T-cell (primary cell): ENCODE measurements around the gene BCAS4. TPM values are rescaled to one million over a fixed set of nuclear protein-coding genes. Genes with fewer than 3 reads are reported as not detected.
A peak's percentile ranks its signal among the peaks of the same experiment; 100 is the strongest.
"Not testable (repeated sequence)": the region's sequence is repeated elsewhere in the genome, so short reads cannot be mapped to it uniquely, and the experiment has no call there.

Experiments
- ATAC-seq, 4 experiments: fragments of 200-7000 bp in 3 of 4; fragments of 150-1000 bp in 1 of 4; cut with Tn5 transposase; replicated peaks in 1 of 4; 1 replicate in 3 of 4; 2 replicates in 1 of 4; pipeline ENCODE4 v1.10.0; 2021; ENCODE audit warnings: moderate library complexity in 3 of 4, mild to moderate bottlenecking in 2 of 4, moderate number of reproducible peaks in 1 of 4
- CTCF ChIA-PET, 2 donors: fragments of 300-600 bp; sonication (Branson Sonifier 250); formaldehyde crosslinking; loops; one replicate each; lab custom pipeline; 2022; ENCODE audit warnings: antibody characterized with exemption in 2 of 2; lab: Charles Lee
- POLR2A ChIA-PET, 2 donors: fragments of 300-600 bp; sonication (Branson Sonifier 250); formaldehyde crosslinking; loops; one replicate each; lab custom pipeline; 2022; ENCODE audit warnings: antibody characterized with exemption in 2 of 2; lab: Charles Lee
- DNase-seq, 35 experiments: peaks; one replicate each; pipeline versions ENCODE4 v3.0.0 to v3.0.0-alpha.2; 2013 to 2023
- H3K27ac ChIP-seq: one replicate; pipeline ENCODE4 v1.5.1; 2013; ENCODE audit warnings: low read length
- H3K27me3 ChIP-seq, 2 experiments: replicated peaks in 1 of 2; 1 replicate in 1 of 2; 2 replicates in 1 of 2; pipeline versions ENCODE4 v1.6.1 to v1.7.0; 2013; ENCODE audit warnings: low read length in 1 of 2, mixed read lengths in 1 of 2; ENCODE audit not compliant: control insufficient read depth in 2 of 2, insufficient read depth in 2 of 2; ENCODE audit errors: extremely low read depth in 1 of 2
- H3K36me3 ChIP-seq, 2 donors: 1 replicate in 1 of 2; 2 replicates in 1 of 2; pipeline versions ENCODE4 v1.6.1 to v1.7.0; 2013; ENCODE audit warnings: low read length in 1 of 2; ENCODE audit not compliant: control insufficient read depth in 2 of 2, insufficient read depth in 1 of 2; ENCODE audit errors: extremely low read depth in 1 of 2
- H3K4me1 ChIP-seq, 2 experiments: 1 replicate in 1 of 2; 2 replicates in 1 of 2; pipeline versions ENCODE4 v1.6.1 to v1.7.0; 2013; ENCODE audit warnings: low read length in 2 of 2, mixed read lengths in 1 of 2; ENCODE audit not compliant: insufficient read depth in 2 of 2, control insufficient read depth in 1 of 2; ENCODE audit errors: extremely low read depth in 1 of 2
- H3K4me3 ChIP-seq, 2 donors: 1 replicate in 1 of 2; 2 replicates in 1 of 2; pipeline versions ENCODE4 v1.5.1 to v1.7.0; 2013; ENCODE audit warnings: mild to moderate bottlenecking in 2 of 2, low read length in 1 of 2, moderate library complexity in 1 of 2; ENCODE audit not compliant: control insufficient read depth in 1 of 2; ENCODE audit errors: extremely low read depth in 1 of 2
- H3K9me3 ChIP-seq: 2 replicates; pipeline ENCODE4 v1.7.0; 2013
- H3K27ac Mint-ChIP-seq, 2 donors: one replicate each; pipeline ENCODE4 v1.8.0; 2020 to 2021; ENCODE audit warnings: mild to moderate bottlenecking in 2 of 2, mixed read lengths in 2 of 2
- H3K27me3 Mint-ChIP-seq, 2 donors: one replicate each; pipeline ENCODE4 v1.8.0; 2021 to 2022; ENCODE audit warnings: mixed read lengths in 2 of 2
- H3K36me3 Mint-ChIP-seq: one replicate; pipeline ENCODE4 v1.8.0; 2021; ENCODE audit warnings: mixed read lengths
- H3K4me1 Mint-ChIP-seq, 3 donors: one replicate each; pipeline ENCODE4 v1.8.0; 2020 to 2022; ENCODE audit warnings: mixed read lengths in 3 of 3, mild to moderate bottlenecking in 1 of 3
- H3K4me3 Mint-ChIP-seq, 3 donors: one replicate each; pipeline ENCODE4 v1.8.0; 2020 to 2022; ENCODE audit warnings: mild to moderate bottlenecking in 3 of 3, mixed read lengths in 3 of 3, moderate library complexity in 3 of 3
- H3K9me3 Mint-ChIP-seq, 3 donors: one replicate each; pipeline ENCODE4 v1.8.0; 2020 to 2022; ENCODE audit warnings: mixed read lengths in 3 of 3
- WGBS: methylation state at CpG from one replicate; pipeline ENCODE4 v1.1.5; 2013; ENCODE audit warnings: missing lambda C conversion rate; ENCODE audit not compliant: insufficient coverage; 5-methylcytosine and 5-hydroxymethylcytosine counted together
- total RNA-seq, 35 experiments: library from RNA in 6 of 35; stranded (reverse) in 6 of 35; fragments of 120-200 nt in 1 of 35; gene quantifications; one replicate each; pipeline versions ENCODE4 v1.2.1 to v1.2.4 and lab custom pipeline; 2013 to 2026

BCAS4 gene
- total RNA-seq, 5 donors from 2014 or later (not counting 1 experiment from before 2014, with no cell fraction given) = 26.3 to 49.8 (median 31.3) TPM

DNA sequence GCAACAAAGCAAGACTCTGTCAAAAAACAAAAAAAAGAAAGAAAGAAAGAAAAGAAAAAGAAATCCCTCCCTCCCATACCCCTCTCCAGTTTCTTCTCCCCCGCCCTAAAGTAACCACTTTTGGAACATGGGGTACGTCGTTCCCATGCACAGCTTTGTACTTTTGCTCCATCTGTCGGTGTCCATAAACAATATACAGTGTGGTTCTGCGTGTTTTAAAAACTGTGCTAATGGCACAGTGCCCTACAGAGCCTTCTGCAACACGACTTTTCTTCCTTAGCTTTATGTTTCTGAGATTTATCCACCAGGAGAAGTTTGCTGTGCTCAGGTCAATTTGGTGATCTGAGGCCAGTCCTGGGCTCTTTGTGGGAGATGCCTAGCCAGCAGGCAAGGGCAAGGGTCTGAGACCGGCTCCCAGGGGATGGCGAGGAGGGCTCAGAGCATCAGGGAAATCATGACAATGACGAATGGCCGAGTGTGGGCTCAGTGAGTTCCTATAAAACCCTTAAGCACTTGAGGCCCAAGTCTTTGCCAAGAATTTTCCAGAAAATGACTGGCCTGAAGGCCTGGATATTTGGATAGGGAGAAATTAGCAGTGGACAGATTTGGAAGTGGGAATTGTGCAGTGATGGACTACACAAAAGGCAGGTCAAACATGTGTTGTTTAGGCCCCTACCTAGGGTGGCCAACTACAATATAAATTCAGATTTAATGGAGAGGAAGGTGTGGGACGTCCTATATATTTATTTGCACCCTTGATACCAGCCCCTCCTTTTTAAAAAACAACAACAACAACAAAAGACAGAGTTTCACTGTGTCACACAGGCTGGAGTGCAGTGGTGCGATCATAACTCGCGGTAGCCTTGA is 1.9 kb upstream of the BCAS4 start:
- Histone ChIP-seq H3K36me3 (no peaks in the 10 kb centered on the region), H3K4me1 (peaks cover 2 to 27% of the 10 kb centered on the region in 2 experiments), H3K27me3 (no peaks in the 10 kb centered on the region), H3K27ac (no peak overlapping the region), H3K4me3 (no peak overlapping the region), H3K9me3 (no peaks in the 10 kb centered on the region)
- CTCF ChIA-PET = interaction anchor here (0.5 to 2.2 kb wide), 20 partner anchors 9 to 1291 kb away, joined by 3 to 56 read pairs (median 4); partner anchors contain the start of genes ADNP (in 2 of the 2), DPM1 (in 1 of the 2) and MOCS3 (in 1 of the 2)
- DNase-seq (no peak), ATAC-seq (no peak)
- Mint-ChIP-seq H3K36me3 (no peaks in the 10 kb centered on the region), H3K4me3 (peak overlapping the region in 2 of 3 donors; percentile 57 to 73), H3K9me3 (no peaks in the 10 kb centered on the region), H3K27ac (peak overlapping the region in 1 of 2 donors; percentile 60), H3K4me1 (peaks cover 11 to 23% (median 18%) of the 10 kb centered on the region in 3 donors), H3K27me3 (no peaks in the 10 kb centered on the region)
- WGBS = 96% methylated on average over 11 of the region's 14 CpGs
- POLR2A ChIA-PET = interaction anchor here in 1 of 2 donors (0.6 kb wide), 2 partner anchors 129 to 167 kb away, joined by 3 to 5 read pairs; no protein-coding TSS in a partner anchor

DNA sequence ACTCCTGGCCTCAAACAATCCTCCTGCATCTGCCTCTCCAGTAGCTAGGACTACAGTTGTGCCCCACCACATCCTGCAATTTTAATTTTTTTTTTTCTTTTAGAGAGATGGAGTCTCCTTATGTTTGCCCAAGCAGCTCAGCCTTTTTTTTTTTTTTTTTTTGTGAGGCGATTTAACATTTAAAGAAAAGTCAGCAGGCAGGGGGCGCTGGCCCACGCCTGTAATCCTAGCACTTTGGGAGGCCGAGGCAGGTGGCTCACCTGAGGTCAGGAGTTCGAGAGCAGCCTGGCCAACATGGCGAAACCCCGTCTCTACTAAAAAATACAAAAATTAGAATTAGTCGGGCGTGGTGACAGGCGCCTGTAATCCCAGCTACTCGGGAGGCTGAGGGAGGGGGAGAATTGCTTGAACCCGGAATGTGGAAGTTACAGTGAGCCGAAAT is 1.3 kb upstream of the BCAS4 start:
- peak overlapping the region; percentile 57 to 73 (median 65) for H3K4me3 Mint-ChIP-seq
- DNase-seq = peak in 29 of 35 experiments; percentile 13 to 66 (median 35)
- H3K36me3 ChIP-seq, ATAC-seq, H3K4me3 ChIP-seq, H3K36me3 Mint-ChIP-seq, H3K27me3 ChIP-seq, H3K9me3 ChIP-seq, H3K27ac ChIP-seq, H3K9me3 Mint-ChIP-seq, H3K27me3 Mint-ChIP-seq: not testable (repeated sequence)
- POLR2A ChIA-PET = interaction anchor here in 1 of 2 donors (0.6 kb wide), 2 partner anchors 129 to 167 kb away, joined by 3 to 5 read pairs; no protein-coding TSS in a partner anchor
- peak overlapping the region in 1 of 2 donors; percentile 49 for H3K27ac Mint-ChIP-seq
- WGBS = no CpG with 5 or more reads among the region's 13 CpGs
- H3K4me1 ChIP-seq = peaks cover 2 to 27% of the 10 kb centered on the region in 2 experiments
- CTCF ChIA-PET = interaction anchor here (0.5 to 2.2 kb wide), 23 partner anchors 9 to 1291 kb away, joined by 3 to 56 read pairs (median 4); partner anchors contain the start of genes ADNP (in 2 of the 2), DPM1 (in 1 of the 2) and MOCS3 (in 1 of the 2)
- peaks cover 11 to 23% (median 18%) of the 10 kb centered on the region in 3 donors for H3K4me1 Mint-ChIP-seq

DNA sequence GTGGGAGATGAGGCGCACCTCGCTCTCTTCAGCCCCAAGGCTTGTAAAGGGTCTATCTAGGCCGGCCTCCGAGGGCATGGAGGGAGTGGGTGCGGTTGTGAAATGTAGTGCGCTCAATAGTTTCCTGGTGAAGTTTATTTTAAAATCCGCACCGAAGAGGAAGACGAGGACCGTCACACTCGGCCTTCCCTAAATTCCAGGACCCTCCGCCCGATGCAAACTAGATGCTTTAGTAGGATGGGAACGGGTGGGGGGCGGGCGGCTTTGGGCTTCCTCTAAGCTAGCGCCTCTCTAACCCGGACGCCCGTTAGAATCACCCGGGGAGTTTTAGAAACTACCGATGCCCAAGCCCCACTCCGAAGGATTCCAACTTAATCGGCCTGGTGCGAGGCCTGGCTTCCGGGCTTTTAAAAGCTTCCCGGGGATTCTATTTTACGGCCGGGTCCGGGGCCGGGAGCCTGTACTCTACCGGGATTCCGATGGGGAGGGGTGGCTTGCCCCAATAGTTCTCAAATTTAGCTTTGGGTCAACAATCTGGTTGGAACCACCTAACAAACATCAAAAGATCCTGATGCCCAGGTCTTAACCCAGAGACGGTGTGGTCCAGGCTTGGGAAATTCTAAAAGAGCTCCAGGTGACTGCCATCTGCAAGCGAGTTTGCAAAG is 548 bp upstream of the BCAS4 start:
- H3K4me1 Mint-ChIP-seq = peaks cover 17 to 30% (median 22%) of the 10 kb centered on the region in 3 donors
- Histone ChIP-seq H3K27me3 (no peaks in the 10 kb centered on the region), H3K4me1 (peaks cover 2 to 27% of the 10 kb centered on the region in 2 experiments), H3K9me3 (no peaks in the 10 kb centered on the region), H3K4me3 (peak overlapping the region; percentile 40 to 81), H3K36me3 (no peaks in the 10 kb centered on the region), H3K27ac (peak overlapping the region; percentile 16)
- H3K27me3 Mint-ChIP-seq = no peaks in the 10 kb centered on the region
- POLR2A ChIA-PET = interaction anchor here in 1 of 2 donors (0.6 to 1.0 kb wide), 6 partner anchors 108 to 328 kb away, joined by 3 to 4 read pairs (median 3); partner anchors contain the start of gene ADNP
- CTCF ChIA-PET = interaction anchor here (0.5 to 2.2 kb wide), 24 partner anchors 10 to 960 kb away, joined by 3 to 56 read pairs (median 4); partner anchors contain the start of genes ADNP (in 1 of the 2), DPM1 (in 1 of the 2), MOCS3 (in 1 of the 2) and PARD6B (in 1 of the 2)
- DNase-seq (peak in 2 of 35 experiments; percentile 3 to 16), ATAC-seq (peak; percentile 2 to 31 (median 2))
- peak overlapping the region; percentile 31 to 80 for H3K27ac Mint-ChIP-seq
- 10% methylated on average over 18 of the region's 35 CpGs for WGBS
- peaks cover 3% of the 10 kb centered on the region for H3K36me3 Mint-ChIP-seq
- H3K9me3 Mint-ChIP-seq = no peaks in the 10 kb centered on the region
- H3K4me3 Mint-ChIP-seq = peak overlapping the region; percentile 57 to 77 (median 75)

DNA sequence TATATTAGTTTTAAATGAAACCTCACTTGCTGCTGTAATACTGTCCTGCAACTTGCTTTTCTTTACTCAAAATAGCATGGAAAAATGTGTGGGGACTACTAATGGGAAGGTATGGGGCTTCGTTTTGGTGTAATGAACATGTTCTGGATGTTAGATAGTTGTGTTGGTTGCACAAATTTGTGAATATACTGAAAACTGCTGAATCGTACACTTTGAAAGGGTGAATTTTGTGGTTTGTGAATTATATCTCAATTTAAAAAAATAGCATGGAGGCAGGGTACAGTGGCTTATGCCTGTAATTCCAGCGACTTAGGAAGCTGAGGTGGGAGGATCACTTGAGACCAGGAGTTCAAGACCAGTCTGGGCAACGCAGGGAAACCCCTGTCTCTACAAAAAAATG is 2.3 kb downstream of the BCAS4 start:
- Histone ChIP-seq H3K27ac (no peak overlapping the region), H3K4me3 (no peak overlapping the region), H3K27me3 (no peaks in the 10 kb centered on the region), H3K36me3 (no peaks in the 10 kb centered on the region), H3K9me3 (no peaks in the 10 kb centered on the region), H3K4me1 (peaks cover 2 to 17% of the 10 kb centered on the region in 2 experiments)
- ChIA-PET CTCF (no interaction called here), POLR2A (interaction anchor here in 1 of 2 donors (0.6 kb wide), 1 partner anchor 132 kb away, joined by 4 read pairs; no protein-coding TSS in a partner anchor)
- Mint-ChIP-seq H3K4me1 (peaks cover 13 to 29% (median 25%) of the 10 kb centered on the region in 3 donors), H3K27me3 (no peaks in the 10 kb centered on the region), H3K27ac (peak overlapping the region in 1 of 2 donors; percentile 0), H3K9me3 (no peaks in the 10 kb centered on the region), H3K36me3 (peaks cover 8% of the 10 kb centered on the region), H3K4me3 (peak overlapping the region in 2 of 3 donors; percentile 12 to 41)
- 92% methylated on average over 2 of the region's 4 CpGs for WGBS
- no peak for DNase-seq
- ATAC-seq = no peak

DNA sequence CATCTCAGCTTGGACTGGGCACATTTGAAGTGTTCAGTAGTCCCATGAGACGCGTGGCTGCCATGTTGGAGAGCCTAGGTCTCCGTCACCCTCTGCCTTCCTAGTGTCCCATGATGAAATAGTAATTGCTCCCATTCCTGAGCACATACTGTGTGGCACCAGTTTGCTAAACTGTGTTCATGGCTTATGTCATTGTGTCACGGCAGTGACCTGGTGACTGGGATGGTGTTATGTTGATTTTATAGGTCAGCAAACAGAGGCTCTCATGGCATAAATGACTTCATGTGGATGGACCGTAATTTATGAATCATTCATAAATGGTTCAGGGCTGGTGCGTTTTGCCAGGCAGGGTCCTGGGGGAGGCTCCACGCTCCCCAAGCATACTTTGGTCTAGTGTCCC is 3.8 kb downstream of the BCAS4 start:
- Mint-ChIP-seq H3K36me3 (peaks cover 8% of the 10 kb centered on the region), H3K27ac (no peak overlapping the region), H3K4me1 (peaks cover 13 to 31% (median 27%) of the 10 kb centered on the region in 3 donors), H3K9me3 (no peaks in the 10 kb centered on the region), H3K4me3 (no peak overlapping the region), H3K27me3 (no peaks in the 10 kb centered on the region)
- H3K27me3 ChIP-seq = no peaks in the 10 kb centered on the region
- H3K4me3 ChIP-seq = no peak overlapping the region
- CTCF ChIA-PET = no interaction called here
- 99% methylated on average over 7 of the region's 7 CpGs for WGBS
- no peak overlapping the region for H3K27ac ChIP-seq
- POLR2A ChIA-PET = interaction anchor here in 1 of 2 donors (0.6 kb wide), 1 partner anchor 607 kb away, joined by 5 read pairs; no protein-coding TSS in a partner anchor
- no peaks in the 10 kb centered on the region for H3K36me3 ChIP-seq
- peaks cover 2 to 17% of the 10 kb centered on the region in 2 experiments for H3K4me1 ChIP-seq
- DNase-seq (no peak), ATAC-seq (no peak)
- H3K9me3 ChIP-seq = no peaks in the 10 kb centered on the region
